ENCODE data around the gene PEAK3. TPM values are rescaled to one million over a fixed set of nuclear protein-coding genes. Genes with fewer than 3 reads are reported as not detected.
A peak's percentile ranks its signal among the peaks of the same experiment; 100 is the strongest.

The PEAK3 gene
- total RNA-seq, 1 donor from 2014 or later, result 7.5 TPM

DNA sequence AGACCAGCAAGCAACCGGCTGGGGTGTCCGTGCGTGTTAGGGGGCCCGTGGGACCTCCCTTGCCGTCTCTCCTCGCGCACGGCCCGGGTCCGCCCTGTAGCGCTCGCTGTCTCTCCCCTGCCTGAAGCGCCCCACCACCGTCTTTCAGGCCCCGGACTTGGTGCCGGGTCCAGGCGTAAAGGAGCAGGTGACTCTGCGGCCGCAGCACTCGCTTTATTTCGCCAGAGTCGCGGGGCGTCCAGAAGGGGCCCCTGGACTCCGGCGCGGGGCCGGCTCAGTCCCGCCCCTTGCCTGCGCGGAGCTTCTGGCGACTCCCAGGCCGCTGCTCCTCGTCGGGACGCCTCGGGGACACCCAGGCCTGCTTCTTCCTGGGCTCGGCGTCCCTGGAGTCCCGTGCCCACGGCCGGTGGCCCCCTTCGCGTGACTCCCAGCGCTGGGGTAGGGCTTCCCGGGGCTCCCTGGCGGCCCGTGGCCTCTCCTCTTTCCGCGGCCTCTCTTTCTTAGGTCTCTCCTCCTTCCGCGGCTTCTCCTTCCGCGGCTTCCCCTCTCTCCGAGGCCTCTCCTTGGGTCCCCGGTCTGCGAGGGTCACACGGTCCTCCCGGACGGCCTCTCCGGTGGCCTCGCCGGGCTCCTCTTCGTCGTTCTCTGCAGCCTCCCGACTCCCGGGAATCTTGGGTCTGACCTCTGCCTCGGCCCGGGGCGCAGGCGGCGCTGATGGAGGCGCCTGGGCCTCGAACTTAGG, 29.7 kb downstream of the PEAK3 start:
- ATAC-seq, result no peak
- TF ChIP-seq CTCF (IDR thresholded peaks at IDR 0.05), result no peak

GRCh38 chr19:2251106-2252054, 30.6 kb downstream of the PEAK3 start:
- Histone ChIP-seq H3K27me3 (ENCODE audit: low read depth) (peaks cover 53% of the 10 kb centered on the region), H3K9me3 (no peaks in the 10 kb centered on the region), H3K4me1 (peaks cover 43% of the 10 kb centered on the region), H3K36me3 (peaks cover 24% of the 10 kb centered on the region), H3K27ac (no peak overlapping the region), H3K4me3 (peak overlapping the region; percentile 25)
- intact Hi-C loops (cut with DNase I), result no loop called here
- DNase-seq, result no peak
- TF ChIP-seq CTCF (IDR thresholded peaks at IDR 0.05), result no peak
- ATAC-seq, result no peak

More for the DNA sequence above, 29.7 kb downstream of the PEAK3 start:
- H3K4me1 ChIP-seq, result peaks cover 36% of the 10 kb centered on the region
- peak overlapping the region; percentile 25 for H3K4me3 ChIP-seq
- no peak for DNase-seq
- H3K27ac ChIP-seq, result no peak overlapping the region
- intact Hi-C loops (cut with DNase I), result no loop called here
- H3K9me3 ChIP-seq, result no peaks in the 10 kb centered on the region
- H3K27me3 ChIP-seq (ENCODE audit: low read depth), result peaks cover 53% of the 10 kb centered on the region
- peaks cover 15% of the 10 kb centered on the region for H3K36me3 ChIP-seq

DNA sequence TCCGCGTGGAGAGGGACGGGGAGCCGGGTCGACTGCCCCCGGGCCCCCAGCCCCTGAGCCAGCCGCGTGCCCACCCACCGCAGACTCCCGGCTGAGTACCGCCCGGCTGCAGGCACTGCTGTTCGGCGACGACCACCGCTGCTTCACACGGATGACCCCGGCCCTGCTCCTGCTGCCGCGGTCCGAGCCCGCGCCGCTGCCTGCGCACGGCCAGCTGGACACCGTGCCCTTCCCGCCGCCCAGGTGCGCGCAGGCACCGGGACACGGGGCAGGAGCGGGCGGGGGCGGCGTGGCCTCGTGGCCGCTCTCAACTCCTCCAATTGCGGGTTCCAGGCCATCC, 31.2 kb downstream of the PEAK3 start:
- peaks cover 53% of the 10 kb centered on the region for H3K27me3 ChIP-seq (ENCODE audit: low read depth)
- intact Hi-C loops (cut with DNase I), result no loop called here
- TF ChIP-seq CTCF (IDR thresholded peaks at IDR 0.05), result no peak

DNA sequence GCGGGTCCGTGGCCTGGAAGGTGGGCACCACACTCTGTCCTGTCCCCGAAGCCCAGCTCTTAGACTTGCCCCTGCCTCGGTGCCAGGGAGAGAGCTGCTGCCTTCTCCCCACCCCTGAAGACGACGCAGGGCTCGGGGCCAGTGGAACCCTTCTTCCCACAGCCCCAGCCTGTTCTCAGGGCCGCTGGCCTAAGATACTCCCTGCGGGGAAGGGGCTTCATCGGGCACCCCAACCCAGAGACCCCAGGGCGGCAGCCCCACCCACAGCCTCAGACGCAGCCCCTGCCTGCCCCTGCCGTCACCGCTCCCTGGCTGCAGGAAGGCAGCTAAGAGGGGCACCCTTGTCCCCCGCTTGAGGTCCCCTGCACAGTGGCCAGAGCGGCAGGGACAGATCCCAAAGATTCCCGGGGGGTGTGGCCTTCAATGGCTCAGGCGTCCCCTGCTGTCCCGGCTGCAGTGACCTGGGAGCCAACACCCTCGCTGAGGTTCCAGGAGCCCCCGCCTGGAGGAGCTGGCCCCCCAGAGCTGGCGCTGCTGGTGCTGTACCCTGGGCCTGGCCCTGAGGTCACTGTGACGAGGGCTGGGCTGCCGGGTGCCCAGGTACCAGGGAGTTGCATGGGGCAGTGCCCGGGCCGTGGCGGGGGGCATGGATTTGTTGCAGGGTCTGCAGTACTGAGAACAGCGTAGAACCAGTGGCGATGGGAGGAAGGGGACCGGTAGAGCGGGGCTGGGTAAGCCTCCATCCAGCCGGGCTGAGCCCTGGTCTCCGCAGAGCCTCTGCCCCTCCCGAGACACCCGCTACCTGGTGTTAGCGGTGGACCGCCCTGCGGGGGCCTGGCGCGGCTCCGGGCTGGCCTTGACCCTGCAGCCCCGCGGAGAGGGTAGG, 31.9 kb downstream of the PEAK3 start:
- H3K27me3 ChIP-seq (ENCODE audit: low read depth), result peaks cover 53% of the 10 kb centered on the region
- peaks cover 36% of the 10 kb centered on the region for H3K36me3 ChIP-seq
- H3K4me3 ChIP-seq, result no peak overlapping the region
- H3K4me1 ChIP-seq, result peaks cover 43% of the 10 kb centered on the region
- no peak for DNase-seq
- no peaks in the 10 kb centered on the region for H3K9me3 ChIP-seq
- intact Hi-C loops (cut with DNase I), result no loop called here
- TF ChIP-seq CTCF (IDR thresholded peaks at IDR 0.05), result no peak
- H3K27ac ChIP-seq, result no peak overlapping the region
- peak; percentile 3 for ATAC-seq

More for the DNA sequence above, 31.2 kb downstream of the PEAK3 start:
- H3K4me1 ChIP-seq, result peaks cover 43% of the 10 kb centered on the region
- H3K9me3 ChIP-seq, result no peaks in the 10 kb centered on the region
- H3K27ac ChIP-seq, result no peak overlapping the region
- peak overlapping the region; percentile 25 for H3K4me3 ChIP-seq
- ATAC-seq (no peak), DNase-seq (no peak)
- peaks cover 30% of the 10 kb centered on the region for H3K36me3 ChIP-seq
